ENCODE measurements around the gene MS4A6E. TPM values are rescaled to one million over a fixed set of nuclear protein-coding genes. Genes with fewer than 3 reads are reported as not detected.
A peak's percentile ranks its signal among the peaks of the same experiment; 100 is the strongest.

The MS4A6E gene
- polyA plus RNA-seq, 3 donors = not detected

GRCh38 chr11:60307507-60308195 is 19.4 kb upstream of the MS4A6E start:
- Mint-ChIP-seq H3K27me3 (ENCODE audit: low read depth in 3 of 3) (no peaks in the 10 kb centered on the region), H3K36me3 (peaks cover 57 to 73% of the 10 kb centered on the region in 2 donors), H3K9me3 (peaks cover 0 to 1% (median 0%) of the 10 kb centered on the region in 7 donors), H3K4me1 (peaks cover 14% of the 10 kb centered on the region), H3K4me3 (no peak overlapping the region), H3K27ac (no peak overlapping the region)
- TF ChIP-seq, protein P1, sequence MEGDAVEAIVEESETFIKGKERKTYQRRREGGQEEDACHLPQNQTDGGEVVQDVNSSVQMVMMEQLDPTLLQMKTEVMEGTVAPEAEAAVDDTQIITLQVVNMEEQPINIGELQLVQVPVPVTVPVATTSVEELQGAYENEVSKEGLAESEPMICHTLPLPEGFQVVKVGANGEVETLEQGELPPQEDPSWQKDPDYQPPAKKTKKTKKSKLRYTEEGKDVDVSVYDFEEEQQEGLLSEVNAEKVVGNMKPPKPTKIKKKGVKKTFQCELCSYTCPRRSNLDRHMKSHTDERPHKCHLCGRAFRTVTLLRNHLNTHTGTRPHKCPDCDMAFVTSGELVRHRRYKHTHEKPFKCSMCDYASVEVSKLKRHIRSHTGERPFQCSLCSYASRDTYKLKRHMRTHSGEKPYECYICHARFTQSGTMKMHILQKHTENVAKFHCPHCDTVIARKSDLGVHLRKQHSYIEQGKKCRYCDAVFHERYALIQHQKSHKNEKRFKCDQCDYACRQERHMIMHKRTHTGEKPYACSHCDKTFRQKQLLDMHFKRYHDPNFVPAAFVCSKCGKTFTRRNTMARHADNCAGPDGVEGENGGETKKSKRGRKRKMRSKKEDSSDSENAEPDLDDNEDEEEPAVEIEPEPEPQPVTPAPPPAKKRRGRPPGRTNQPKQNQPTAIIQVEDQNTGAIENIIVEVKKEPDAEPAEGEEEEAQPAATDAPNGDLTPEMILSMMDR (IDR thresholded peaks at IDR 0.05) = no peak
- Histone ChIP-seq H3K79me2 (ENCODE audit: insufficient read depth, low read length) (no peaks in the 10 kb centered on the region), H3K9me3 (replicated peaks in 1 of 2; ENCODE audit: control insufficient read depth in 1 of 2, insufficient read depth in 1 of 2, low read length in 2 of 2) (no peaks in the 10 kb centered on the region), H3K4me1 (ENCODE audit: control insufficient read depth in 1 of 2, insufficient read depth in 2 of 2, low read length in 2 of 2) (peaks cover 5 to 10% of the 10 kb centered on the region in 2 donors), H3K4me3 (replicated peaks in 1 of 3; ENCODE audit: low read depth in 2 of 3, low read length in 3 of 3) (no peak overlapping the region), H3K27ac (ENCODE audit: low read depth in 1 of 2, low read length in 2 of 2) (peak overlapping the region in 1 of 2 donors; percentile 48), H3K9ac (ENCODE audit: insufficient read depth, low read length, poor library complexity, severe bottlenecking) (no peak overlapping the region), H3K4me2 (replicated peaks; ENCODE audit: extremely low read depth, low read length, poor library complexity, severe bottlenecking) (no peak overlapping the region), H4K20me1 (ENCODE audit: insufficient read depth, low read length) (no peaks in the 10 kb centered on the region), H3K36me3 (replicated peaks in 1 of 2; ENCODE audit: control insufficient read depth in 1 of 2, insufficient read depth in 2 of 2, low read length in 2 of 2) (peaks cover 32 to 69% of the 10 kb centered on the region in 2 donors), H2AFZ (ENCODE audit: insufficient read depth, low read depth, low read length, poor library complexity, severe bottlenecking) (no peak overlapping the region), H3K27me3 (ENCODE audit: control insufficient read depth in 2 of 2, insufficient read depth in 2 of 2, low read length in 2 of 2) (no peaks in the 10 kb centered on the region)
- intact Hi-C loops (cut with micrococcal nuclease) = no loop called here
- DNase-seq = no peak
- no CpG with 5 or more reads among the region's 3 CpGs for WGBS (ENCODE audit: insufficient coverage)

DNA sequence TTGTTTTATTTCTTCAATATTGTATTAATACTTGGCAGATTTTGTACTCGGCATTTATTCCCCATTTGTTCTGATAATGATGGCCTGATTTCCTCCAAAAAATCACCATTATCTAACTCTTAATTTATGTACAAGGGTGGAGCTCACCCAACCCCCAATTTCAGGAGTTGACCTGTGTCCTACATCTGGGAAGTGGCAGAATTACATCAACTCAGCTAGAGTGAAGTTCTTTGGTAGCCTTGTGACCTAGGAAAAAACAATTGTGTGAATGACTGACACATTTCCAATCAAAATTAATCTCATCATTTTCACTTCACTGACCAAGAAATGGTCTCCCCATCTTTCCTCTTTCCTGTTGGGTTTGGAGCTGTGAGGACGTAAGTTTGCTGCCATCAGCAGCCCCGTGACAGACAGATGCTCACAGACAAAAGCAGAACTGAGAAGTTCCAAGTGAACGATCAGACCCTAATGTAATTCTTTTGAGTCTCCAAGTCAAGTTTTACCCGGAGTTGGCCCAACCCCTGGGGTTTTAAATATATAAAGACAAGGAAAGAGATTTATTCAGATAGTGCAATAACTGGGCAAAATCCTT is 16.6 kb upstream of the MS4A6E start:
- Histone ChIP-seq H2AFZ (ENCODE audit: insufficient read depth, low read depth, low read length, poor library complexity, severe bottlenecking) (no peak overlapping the region), H3K9ac (ENCODE audit: insufficient read depth, low read length, poor library complexity, severe bottlenecking) (no peak overlapping the region), H3K4me3 (replicated peaks in 1 of 3; ENCODE audit: low read depth in 2 of 3, low read length in 3 of 3) (no peak overlapping the region), H3K79me2 (ENCODE audit: insufficient read depth, low read length) (no peaks in the 10 kb centered on the region), H3K27ac (ENCODE audit: low read depth in 1 of 2, low read length in 2 of 2) (peak overlapping the region in 1 of 2 donors; percentile 27), H3K4me2 (replicated peaks; ENCODE audit: extremely low read depth, low read length, poor library complexity, severe bottlenecking) (no peak overlapping the region), H3K36me3 (replicated peaks in 1 of 2; ENCODE audit: control insufficient read depth in 1 of 2, insufficient read depth in 2 of 2, low read length in 2 of 2) (peaks cover 26 to 40% of the 10 kb centered on the region in 2 donors), H4K20me1 (ENCODE audit: insufficient read depth, low read length) (no peaks in the 10 kb centered on the region), H3K9me3 (replicated peaks in 1 of 2; ENCODE audit: control insufficient read depth in 1 of 2, insufficient read depth in 1 of 2, low read length in 2 of 2) (no peaks in the 10 kb centered on the region), H3K27me3 (ENCODE audit: control insufficient read depth in 2 of 2, insufficient read depth in 2 of 2, low read length in 2 of 2) (no peaks in the 10 kb centered on the region), H3K4me1 (ENCODE audit: control insufficient read depth in 1 of 2, insufficient read depth in 2 of 2, low read length in 2 of 2) (peaks cover 5 to 10% of the 10 kb centered on the region in 2 donors)
- intact Hi-C loops (cut with micrococcal nuclease) = no loop called here
- Mint-ChIP-seq H3K4me3 (no peak overlapping the region), H3K9me3 (peaks cover 0 to 2% (median 0%) of the 10 kb centered on the region in 7 donors), H3K27me3 (ENCODE audit: low read depth in 3 of 3) (no peaks in the 10 kb centered on the region), H3K36me3 (peaks cover 33 to 53% of the 10 kb centered on the region in 2 donors), H3K4me1 (peaks cover 14% of the 10 kb centered on the region), H3K27ac (peak overlapping the region; percentile 24 to 86 (median 79))
- TF ChIP-seq, protein P1 (IDR thresholded peaks at IDR 0.05) = no peak
- WGBS (ENCODE audit: insufficient coverage) = 0% methylated on average over 2 of the region's 5 CpGs
- peak; percentile 43 to 75 (median 45) for DNase-seq

Measured in CD14-positive monocyte (primary cell).